ENCODE data around the gene INHBB.
"Not testable (repeated sequence)": the region's sequence is repeated elsewhere in the genome, so short reads cannot be mapped to it uniquely, and the experiment has no call there.

The INHBB gene

GRCh38 chr2:120383631-120384340, 37.9 kb downstream of the INHBB start:
- peak in 1 of 2 experiments; percentile 20 for DNase-seq

- peak; percentile 76 to 93 for DNase-seq
Measured at GRCh38 chr2:120384486-120385354, 38.8 kb downstream of the INHBB start.

GRCh38 chr2:120385355-120386127, 39.6 kb downstream of the INHBB start:
- peak; percentile 93 to 98 for DNase-seq

GRCh38 chr2:120388222-120389035, 42.5 kb downstream of the INHBB start:
- DNase-seq = no peak

GRCh38 chr2:120389036-120389391, 43.1 kb downstream of the INHBB start:
- DNase-seq = no peak

GRCh38 chr2:120390381-120391055, 44.6 kb downstream of the INHBB start:
- no peak for DNase-seq

- DNase-seq = not testable (repeated sequence)
Measured at GRCh38 chr2:120391382-120391781, 45.4 kb downstream of the INHBB start.

- no peak for DNase-seq
Measured at GRCh38 chr2:120391911-120392665, 46.2 kb downstream of the INHBB start.

- DNase-seq = no peak
Measured at GRCh38 chr2:120392923-120393322, 47.0 kb downstream of the INHBB start.

GRCh38 chr2:120393456-120393855, 47.5 kb downstream of the INHBB start:
- no peak for DNase-seq

- DNase-seq = no peak
Measured at GRCh38 chr2:120394764-120395163, 48.8 kb downstream of the INHBB start.

GRCh38 chr2:120395221-120396012, 49.5 kb downstream of the INHBB start:
- no peak for DNase-seq

GRCh38 chr2:120396013-120396860, 50.3 kb downstream of the INHBB start:
- DNase-seq = peak in 1 of 2 experiments; percentile 64

- DNase-seq = no peak
Measured at GRCh38 chr2:120396861-120397811, 51.2 kb downstream of the INHBB start.

- DNase-seq = no peak
Measured at GRCh38 chr2:120398051-120398995, 52.4 kb downstream of the INHBB start.

GRCh38 chr2:120398996-120399888, 53.3 kb downstream of the INHBB start:
- DNase-seq = no peak
